NCI-H345 (cell line): ENCODE results near the gene LPO.

Experiments used
- DNase-seq: peaks from one replicate; lab custom pipeline; 2025; lab: John Stamatoyannopoulos, UW

The LPO gene

DNA sequence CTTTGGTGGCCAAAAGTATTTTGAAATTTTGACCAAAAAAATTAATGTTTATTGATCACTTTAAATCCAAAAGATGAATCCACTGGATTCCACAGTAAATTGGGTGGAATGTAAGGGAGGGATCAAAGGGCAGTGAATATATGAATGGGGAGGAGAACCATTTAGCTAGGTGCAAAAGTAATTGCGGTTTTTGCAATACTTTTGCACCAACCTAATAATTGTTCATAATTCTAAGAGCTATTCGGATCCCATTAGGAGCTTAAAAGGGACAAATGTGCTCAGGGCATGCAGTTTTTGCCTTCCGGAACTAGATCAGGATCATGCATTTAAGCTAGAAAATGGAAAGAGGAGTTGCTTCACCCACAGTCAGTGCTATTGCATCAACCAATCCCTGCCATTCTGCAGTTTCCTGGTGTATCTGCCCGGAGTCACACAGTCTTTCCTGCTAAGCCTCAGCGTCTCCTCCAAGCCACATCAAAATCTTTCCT is at the start of gene LPO:
Gene LPO, plus strand, starts transcription at position 438 of the 488 bp plus-strand sequence. CDS start 4,396 bp downstream, outside the sequence.
- no peak for DNase-seq

GRCh38 chr17:58189436-58190146 is 48.8 kb upstream of the LPO start:
- no peak for DNase-seq

DNA sequence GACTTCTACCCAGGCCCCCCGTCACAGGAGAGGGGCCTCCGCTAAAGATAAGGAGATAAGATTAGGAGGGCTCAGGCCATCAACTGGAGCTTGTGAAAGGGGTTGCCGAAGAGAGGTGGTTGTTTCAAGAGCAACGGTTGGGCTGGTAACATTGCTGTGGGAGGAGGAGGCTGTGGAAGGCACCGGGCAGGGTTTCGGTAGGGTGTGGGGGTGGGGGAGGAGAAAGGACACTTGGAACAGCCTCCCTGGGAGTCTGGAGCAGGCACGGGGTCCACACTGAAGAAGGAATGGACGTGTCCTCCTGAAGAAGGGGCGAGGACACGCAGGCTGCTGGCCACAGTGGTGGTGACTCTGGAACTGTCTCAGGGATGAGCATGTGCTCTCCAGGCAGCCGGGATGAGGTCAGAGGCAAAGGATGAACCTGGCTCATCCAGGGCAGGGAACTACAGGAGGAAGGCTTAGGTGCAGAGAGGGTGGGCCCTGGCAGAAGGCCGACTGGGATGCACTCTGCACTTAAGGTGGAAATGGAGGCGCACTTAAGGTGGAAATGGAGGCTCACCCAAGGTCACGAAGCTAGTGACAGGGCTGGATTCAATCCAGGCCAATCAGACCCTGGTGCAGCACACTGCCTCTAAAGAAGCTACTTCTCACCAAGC is 47.0 kb upstream of the LPO start:
- DNase-seq = no peak

DNA sequence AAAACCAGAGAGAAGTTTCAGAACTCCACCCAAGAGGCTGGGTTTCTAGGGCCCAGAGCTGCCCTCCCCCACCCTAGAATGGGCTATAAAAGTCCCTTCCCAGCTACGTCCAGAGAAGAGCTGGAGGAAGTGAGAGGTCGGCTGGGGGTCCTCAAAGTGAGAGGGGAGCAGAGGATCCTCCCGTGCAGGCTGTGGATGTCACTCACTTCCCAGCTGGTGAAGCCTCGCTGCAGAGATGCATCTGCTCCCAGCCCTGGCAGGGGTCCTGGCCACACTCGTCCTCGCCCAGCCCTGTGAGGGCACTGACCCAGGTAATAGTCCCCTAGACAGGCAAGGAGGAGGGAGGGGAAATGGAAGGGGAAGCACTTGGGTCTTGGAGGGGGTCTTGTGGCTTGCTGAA is 45.8 kb upstream of the LPO start, which contains the start of gene EPX:
Gene EPX, plus strand, starts transcription at position 115 of the 400 bp plus-strand sequence. Its CDS starts 121 bp downstream, at position 236.
- DNase-seq = no peak

DNA sequence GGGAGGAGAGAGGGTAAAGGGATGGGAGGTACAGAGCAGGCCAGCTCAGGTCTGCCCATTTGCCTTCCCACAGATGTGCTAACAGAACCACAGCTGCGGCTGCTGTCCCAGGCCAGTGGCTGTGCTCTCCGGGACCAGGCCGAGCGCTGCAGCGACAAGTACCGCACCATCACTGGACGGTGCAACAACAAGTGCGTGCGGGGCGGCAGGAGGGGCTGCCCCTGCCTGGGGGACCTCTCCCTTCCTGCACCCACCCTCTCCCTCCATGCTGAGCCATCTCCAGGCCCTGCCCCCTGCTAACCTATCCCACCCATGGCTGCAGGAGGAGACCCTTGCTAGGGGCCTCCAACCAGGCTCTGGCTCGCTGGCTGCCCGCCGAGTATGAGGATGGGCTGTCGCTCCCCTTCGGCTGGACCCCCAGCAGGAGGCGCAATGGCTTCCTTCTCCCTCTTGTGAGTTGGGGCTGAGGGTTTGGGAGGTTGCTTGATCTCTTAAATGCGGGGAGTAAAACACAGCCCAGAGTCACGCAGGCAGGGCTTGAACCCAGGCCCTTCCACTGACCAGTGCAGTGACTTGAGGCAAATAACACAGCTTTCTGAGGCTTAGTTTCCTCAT is 44.6 kb upstream of the LPO start:
- no peak for DNase-seq

DNA sequence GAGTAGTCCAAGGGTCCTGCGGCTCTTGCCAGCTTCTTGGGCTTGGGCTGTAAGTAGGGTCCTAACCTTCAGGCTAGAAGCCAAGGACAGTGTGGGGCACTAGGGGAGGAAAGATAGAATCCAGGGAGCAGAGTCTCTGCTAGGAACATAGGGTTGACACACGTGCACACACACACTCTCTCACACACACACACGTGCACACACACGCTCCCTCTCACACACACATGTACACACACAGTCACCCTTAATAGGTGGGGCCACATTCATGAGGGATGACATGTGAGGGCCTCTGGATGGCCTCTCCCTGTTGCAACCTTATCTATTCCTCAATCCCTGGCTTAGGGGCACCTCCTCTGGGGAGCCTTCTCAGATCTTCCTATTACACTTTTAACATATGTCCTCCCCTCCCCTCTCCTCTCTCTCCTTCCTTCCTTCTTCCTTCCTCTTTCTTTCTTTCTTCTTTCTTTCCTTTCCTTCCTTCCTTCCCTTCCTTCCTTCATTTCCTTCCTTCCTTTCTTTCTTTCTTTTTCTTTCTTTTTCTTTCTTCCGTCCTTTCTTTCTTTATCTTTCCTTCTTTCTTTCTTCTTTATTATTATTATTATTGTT is 42.8 kb upstream of the LPO start:
- DNase-seq = no peak

DNA sequence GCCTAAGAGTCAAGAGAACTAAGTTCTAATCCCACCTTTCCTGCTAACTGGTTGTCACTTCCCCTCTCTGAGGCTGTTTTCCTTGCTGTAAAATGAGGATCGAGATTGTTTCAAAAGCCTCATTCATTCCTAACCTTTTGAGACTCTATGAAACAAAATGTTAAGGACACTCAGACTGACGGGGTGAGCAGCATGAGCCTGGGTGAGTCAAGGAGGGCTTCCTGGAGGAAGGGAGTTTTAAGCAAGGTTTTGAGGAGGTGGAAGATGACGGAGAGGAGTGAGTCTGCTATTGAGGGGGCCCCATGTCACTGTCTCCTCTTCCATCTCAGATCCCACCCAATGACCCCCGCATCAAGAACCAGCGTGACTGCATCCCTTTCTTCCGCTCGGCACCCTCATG is 41.8 kb upstream of the LPO start:
- DNase-seq = no peak

- DNase-seq = peak; percentile 34
Observed at GRCh38 chr17:58200024-58200633, 38.3 kb upstream of the LPO start.

GRCh38 chr17:58202859-58203258 is 35.5 kb upstream of the LPO start:
- DNase-seq = no peak

- DNase-seq = no peak
Observed at GRCh38 chr17:58204796-58205195, 33.6 kb upstream of the LPO start.

GRCh38 chr17:58205936-58206335 is 32.4 kb upstream of the LPO start:
- DNase-seq = no peak

- DNase-seq = no peak
Observed at GRCh38 chr17:58207451-58207850, 30.9 kb upstream of the LPO start.

DNA sequence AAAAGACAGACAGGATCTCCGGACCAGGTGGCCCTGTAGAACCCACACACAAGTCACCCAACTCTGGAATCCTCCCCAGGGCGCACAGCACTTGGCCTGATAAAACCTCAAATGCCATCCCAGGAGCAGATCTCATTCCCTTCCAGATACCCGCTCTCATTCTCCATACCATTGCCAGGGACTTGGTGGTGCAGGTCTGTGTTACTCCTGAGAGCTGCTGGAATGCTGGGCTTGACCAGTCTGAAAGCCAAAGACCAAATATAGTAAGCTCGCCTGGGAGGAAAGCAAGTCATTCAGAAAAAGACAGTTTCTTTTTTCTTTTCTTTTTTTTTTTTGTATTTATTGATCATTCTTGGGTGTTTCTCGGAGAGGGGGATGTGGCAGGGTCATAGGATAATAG is 30.0 kb upstream of the LPO start:
- no peak for DNase-seq

DNA sequence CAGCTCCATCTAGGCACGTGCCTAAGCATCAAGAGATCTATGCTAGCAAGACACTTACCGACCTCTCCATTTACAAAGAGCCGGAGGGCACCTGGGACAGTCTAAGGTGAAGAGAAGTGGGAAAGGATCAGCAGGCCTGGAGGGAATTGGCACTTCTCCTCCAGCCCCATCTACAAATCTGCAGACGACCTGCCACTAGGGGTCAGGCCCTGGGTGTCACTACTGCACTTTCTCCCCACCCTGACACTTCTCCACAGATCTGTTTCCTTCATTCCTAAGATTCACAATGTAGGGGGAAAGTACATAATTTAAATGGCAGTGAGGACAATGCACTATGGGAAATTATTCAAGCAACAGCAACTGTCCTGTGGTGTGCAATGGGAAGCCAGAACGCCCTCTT is 27.5 kb upstream of the LPO start:
- no peak for DNase-seq

DNA sequence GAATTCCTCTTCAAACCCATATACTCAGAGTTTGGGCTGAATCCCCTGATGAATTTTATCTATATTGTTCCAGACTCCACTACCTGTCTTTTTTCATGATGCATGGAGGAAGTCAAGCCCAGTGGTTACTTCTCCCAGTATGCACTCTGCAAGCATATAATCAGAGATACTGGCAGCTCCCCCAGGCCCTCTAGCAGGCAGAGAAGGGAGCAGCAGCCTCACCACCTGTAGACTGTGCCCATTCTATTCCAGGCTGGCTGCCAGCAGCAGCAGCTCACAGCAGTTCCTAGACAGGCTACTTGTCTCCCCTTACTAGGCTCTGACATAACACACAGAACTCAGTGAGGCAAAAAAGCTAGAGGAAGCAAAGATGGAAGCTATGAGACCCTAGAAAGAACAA is 22.7 kb upstream of the LPO start:
- DNase-seq = no peak

DNA sequence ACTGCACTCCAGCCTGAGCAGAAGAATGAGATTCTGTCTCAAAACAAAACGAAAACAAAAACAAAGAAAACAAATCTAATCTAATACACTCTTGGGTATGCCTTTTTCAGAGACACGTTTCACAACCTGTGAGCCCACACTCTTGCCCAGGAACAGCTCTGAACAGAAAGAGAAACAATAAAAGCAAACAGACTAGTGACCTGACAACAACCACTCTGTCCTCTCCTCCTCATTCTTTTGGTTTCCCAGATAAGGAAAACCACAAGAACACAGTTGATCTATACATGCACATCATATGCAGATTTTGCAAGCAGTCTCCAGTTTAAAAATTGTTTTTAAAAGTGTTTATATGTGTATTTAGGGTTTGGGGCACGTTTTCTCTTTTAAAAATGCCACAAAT is 20.6 kb upstream of the LPO start:
- DNase-seq = no peak

GRCh38 chr17:58219007-58219788 is 19.2 kb upstream of the LPO start, which contains the start of gene MKS1:
Gene MKS1 (minus strand): TSS chr17:58219255. CDS start chr17:58219230, 25 bp downstream.
- DNase-seq = peak; percentile 95

DNA sequence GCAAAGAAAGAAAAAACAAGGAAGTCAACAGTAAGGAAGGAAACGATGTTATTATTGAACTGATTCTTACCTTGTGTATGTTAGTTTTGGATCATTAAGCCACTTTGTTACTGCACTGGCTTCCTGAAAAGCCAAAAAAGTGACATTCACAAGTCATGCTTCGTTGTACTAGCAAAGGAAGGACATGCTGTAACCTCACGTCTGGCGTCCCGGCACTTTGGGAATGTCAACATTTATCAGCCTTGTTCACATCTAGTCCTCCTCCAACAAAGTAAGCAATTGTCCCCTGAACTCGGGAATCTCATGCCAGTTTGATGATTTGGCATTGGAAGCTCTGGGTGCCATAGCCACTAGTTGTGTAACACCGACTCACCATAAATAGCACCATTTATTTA is 18.6 kb upstream of the LPO start:
- no peak for DNase-seq

GRCh38 chr17:58224315-58224714 is 14.1 kb upstream of the LPO start:
- no peak for DNase-seq

- DNase-seq = no peak
Observed at GRCh38 chr17:58227733-58228132, 10.7 kb upstream of the LPO start.

GRCh38 chr17:58228679-58229078 is 9.7 kb upstream of the LPO start:
- DNase-seq = no peak
